K562 (cell line): ENCODE data around the gene PNKD.

Source experiments
- CBX8 ChIP-seq: fragments of 200-600 bp; sonication (generic); IDR thresholded peaks from 2 replicates; pipeline ENCODE4 v1.6.1; 2012; ENCODE audit warnings: borderline replicate concordance, mixed run types, low read depth, mild to moderate bottlenecking, moderate library complexity, mixed read lengths, low read length, control low read depth, inconsistent platforms; ENCODE audit not compliant: poor library complexity, severe bottlenecking; ENCODE audit errors: extremely low read depth
- EGR1 ChIP-seq: fragments of 450-650 bp; conservative IDR thresholded peaks from 2 replicates; pipeline ENCODE4 v1.6.1; 2017; ENCODE audit warnings: mild to moderate bottlenecking
- EP300 ChIP-seq: IDR thresholded peaks from 2 replicates; pipeline ENCODE4 v1.6.1; 2012; ENCODE audit warnings: low read length, improper control_type of control experiment
- MTA1 ChIP-seq: fragments of 450-650 bp; IDR thresholded peaks from 2 replicates; pipeline ENCODE4 v1.6.1; 2017; ENCODE audit warnings: borderline replicate concordance
- NFXL1 ChIP-seq: fragments of 450-650 bp; formaldehyde crosslinking; IDR thresholded peaks from 2 replicates; pipeline ENCODE4 v1.4.0; 2021; ENCODE audit warnings: mild to moderate bottlenecking
- NR4A1 ChIP-seq, 2 experiments: fragments of 250-450 bp in 1 of 2; fragments of 450-650 bp in 1 of 2; sonication (Bioruptor Pico) in 1 of 2; IDR thresholded peaks; 2 replicates each; pipeline versions ENCODE4 v1.4.0 to v1.6.1; 2016 to 2020; ENCODE audit warnings: mild to moderate bottlenecking in 2 of 2, missing compliant biosample characterization in 1 of 2, missing genetic modification characterization in 1 of 2, moderate library complexity in 1 of 2
- PHF21A ChIP-seq: fragments of 450-650 bp; IDR thresholded peaks from 2 replicates; pipeline ENCODE4 v1.6.1; 2017; ENCODE audit warnings: low read depth, borderline replicate concordance
- POLR2A ChIP-seq: fragments of 450-650 bp; conservative IDR thresholded peaks from 2 replicates; pipeline ENCODE4 v1.6.1; 2016
- RBFOX2 ChIP-seq: fragments of 200-400 bp; formaldehyde crosslinking; IDR thresholded peaks from 2 replicates; pipeline ENCODE4 v1.6.1; 2017; ENCODE audit warnings: low read depth, mild to moderate bottlenecking, low read length, moderate library complexity
- TF ChIP-seq, protein P1 (sequence below), 3 experiments: IDR thresholded peaks in 2 of 3; conservative IDR thresholded peaks in 1 of 3; 2 replicates each; pipeline ENCODE4 v1.5.1; 2011 to 2012; ENCODE audit warnings: low read length in 3 of 3, mild to moderate bottlenecking in 3 of 3, control low read depth in 2 of 3, improper control_type of control experiment in 1 of 3, inconsistent platforms in 1 of 3, low read depth in 1 of 3, mixed read lengths in 1 of 3, moderate library complexity in 1 of 3; ENCODE audit not compliant: insufficient read depth in 2 of 3

GRCh38 chr2:218282173-218282991, 12.1 kb downstream of the PNKD start:
- TF ChIP-seq MTA1, result no peak
- TF ChIP-seq NFXL1 (CRISPR knock-in tag), result no peak
- no peak for TF ChIP-seq EP300
- TF ChIP-seq, protein P1, sequence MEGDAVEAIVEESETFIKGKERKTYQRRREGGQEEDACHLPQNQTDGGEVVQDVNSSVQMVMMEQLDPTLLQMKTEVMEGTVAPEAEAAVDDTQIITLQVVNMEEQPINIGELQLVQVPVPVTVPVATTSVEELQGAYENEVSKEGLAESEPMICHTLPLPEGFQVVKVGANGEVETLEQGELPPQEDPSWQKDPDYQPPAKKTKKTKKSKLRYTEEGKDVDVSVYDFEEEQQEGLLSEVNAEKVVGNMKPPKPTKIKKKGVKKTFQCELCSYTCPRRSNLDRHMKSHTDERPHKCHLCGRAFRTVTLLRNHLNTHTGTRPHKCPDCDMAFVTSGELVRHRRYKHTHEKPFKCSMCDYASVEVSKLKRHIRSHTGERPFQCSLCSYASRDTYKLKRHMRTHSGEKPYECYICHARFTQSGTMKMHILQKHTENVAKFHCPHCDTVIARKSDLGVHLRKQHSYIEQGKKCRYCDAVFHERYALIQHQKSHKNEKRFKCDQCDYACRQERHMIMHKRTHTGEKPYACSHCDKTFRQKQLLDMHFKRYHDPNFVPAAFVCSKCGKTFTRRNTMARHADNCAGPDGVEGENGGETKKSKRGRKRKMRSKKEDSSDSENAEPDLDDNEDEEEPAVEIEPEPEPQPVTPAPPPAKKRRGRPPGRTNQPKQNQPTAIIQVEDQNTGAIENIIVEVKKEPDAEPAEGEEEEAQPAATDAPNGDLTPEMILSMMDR (IDR thresholded peaks at IDR 0.05 in 2 of 3, conservative IDR thresholded peaks at IDR 0.05 in 1 of 3; ENCODE audit: insufficient read depth in 2 of 3, low read depth in 1 of 3, low read length in 3 of 3), result no peak
- TF ChIP-seq POLR2A, result no peak
- TF ChIP-seq EGR1, result no peak
- no peak for TF ChIP-seq NR4A1 (CRISPR knock-in tag; IDR thresholded peaks at IDR 0.05)
- TF ChIP-seq NR4A1 (tag; IDR thresholded peaks at IDR 0.05), result no peak
- no peak for TF ChIP-seq PHF21A
- TF ChIP-seq RBFOX2, result no peak; the same call in none of the 2 replicates
- TF ChIP-seq CBX8, result no peak
